GM18508 (cell line): Measurements from ENCODE around the gene PALMD.

Experiments
- ATAC-seq: cut with Tn5 transposase; IDR thresholded peaks from one replicate; pipeline ENCODE4 v1.9.1; 2021; ENCODE audit warnings: moderate number of reproducible peaks; ENCODE audit not compliant: insufficient read depth, unreplicated experiment

Gene PALMD

DNA sequence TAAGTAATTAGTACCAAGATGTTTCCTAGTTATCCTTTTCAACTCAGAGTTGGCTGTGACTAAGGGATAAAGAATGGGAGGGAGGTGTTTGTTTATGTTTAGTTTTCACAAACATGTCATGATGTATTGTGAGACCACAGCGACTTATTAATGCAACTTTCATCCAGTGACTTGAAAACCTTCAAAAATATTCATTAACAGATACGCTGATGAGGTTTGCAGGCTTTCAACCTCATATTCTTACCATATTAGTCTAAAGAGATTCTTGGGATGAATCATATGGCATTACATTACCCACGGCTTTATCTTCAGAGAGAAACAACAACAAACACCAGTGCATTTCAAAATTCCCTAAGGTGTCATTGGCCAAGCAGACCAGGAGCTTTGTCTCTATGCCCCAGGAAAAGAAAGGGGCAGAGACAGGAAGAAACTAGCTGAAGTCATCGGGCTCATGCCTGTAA lies 36.4 kb downstream of the PALMD start:
- ATAC-seq = no peak

DNA sequence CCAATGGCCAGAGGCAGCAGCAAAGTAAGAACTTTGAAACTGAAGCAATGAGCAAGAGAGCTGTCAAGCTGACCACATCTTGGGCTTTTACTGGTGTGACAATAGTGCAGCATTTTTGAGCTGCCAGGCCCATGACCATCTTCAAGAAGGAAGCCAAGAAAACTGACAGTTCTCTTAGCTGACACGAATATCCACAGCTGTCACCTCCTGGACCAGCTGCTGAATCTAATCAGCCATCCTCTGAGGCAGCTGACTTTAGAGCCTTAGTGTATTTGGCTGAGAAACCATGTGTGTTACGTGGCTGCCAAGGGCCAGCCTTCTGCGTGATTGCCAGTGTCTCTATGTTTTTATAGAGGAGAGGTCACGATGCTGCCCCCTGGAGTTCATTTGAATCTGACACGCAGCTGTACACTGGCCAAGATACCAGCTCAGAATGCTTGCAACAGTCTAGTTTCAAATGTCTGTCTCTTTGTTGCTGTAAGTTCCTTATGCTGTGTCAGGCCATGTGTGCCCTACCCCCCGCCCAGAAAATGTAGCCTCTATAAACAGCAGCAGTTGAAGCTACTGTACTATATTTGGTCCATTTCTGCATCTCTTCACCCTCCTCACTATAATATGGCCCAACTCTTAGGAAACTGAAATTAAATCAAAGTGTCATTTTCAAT lies 39.7 kb downstream of the PALMD start:
- ATAC-seq = peak; percentile 83

DNA sequence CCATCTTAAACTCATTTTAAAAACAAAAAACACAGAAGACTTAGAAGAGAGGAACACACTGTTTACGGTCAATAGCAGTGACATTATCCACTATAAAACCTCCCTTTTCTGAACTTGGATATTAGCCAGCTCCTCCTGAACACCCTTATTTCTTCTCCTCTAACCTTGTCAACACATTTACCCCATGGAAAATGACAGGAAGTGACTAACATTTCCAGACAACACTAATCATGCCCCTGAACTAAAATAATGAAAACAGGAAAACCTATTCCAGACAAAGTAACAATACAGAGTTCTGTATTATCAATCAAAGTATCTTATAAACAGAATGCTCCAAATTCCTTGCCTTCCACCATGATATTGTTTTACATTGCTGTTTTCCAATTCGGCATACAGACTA lies 45.3 kb downstream of the PALMD start:
- ATAC-seq = no peak

DNA sequence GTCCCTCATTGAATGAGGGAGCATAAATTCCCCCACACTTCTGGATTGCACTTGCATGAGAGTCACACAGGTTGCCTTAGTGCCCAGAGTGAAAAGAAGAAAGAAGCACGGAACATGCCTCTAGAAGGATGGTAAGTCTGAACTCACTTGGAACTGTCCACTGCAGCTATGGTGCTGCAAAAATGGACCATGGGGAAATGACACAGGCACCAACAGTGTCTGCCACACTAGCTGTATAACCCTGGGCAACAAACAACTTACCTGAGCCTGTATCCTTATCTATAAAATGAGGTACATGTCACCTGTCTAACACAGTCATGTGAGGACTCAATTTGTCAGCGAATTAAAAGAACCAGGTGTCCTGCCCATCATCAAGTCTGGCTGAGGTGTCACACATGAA lies 50.7 kb downstream of the PALMD start:
- ATAC-seq = no peak

DNA sequence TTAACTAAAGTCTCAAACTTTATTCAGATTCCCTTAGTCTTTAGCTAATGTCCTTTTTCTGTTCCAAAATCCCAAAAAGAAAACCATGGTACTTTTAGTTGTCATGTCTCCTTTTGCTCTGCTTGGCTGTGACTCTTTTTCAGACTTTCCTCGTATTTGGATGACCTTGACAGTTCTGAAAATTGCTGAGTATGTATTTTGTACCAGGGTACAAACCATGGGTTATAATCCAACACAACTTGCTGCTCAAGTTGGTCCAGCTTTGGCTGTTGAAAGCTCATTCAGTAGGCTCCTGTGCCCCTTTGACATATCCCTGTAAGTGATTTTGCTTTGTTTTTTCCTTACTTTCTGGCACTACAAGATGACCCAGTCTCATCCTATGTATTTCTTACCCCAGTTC lies 51.7 kb downstream of the PALMD start:
- no peak for ATAC-seq

GRCh38 chr1:99700020-99700419 lies 54.1 kb downstream of the PALMD start:
- ATAC-seq = no peak

- ATAC-seq = no peak
Measured at GRCh38 chr1:99702221-99702620, 56.3 kb downstream of the PALMD start.

DNA sequence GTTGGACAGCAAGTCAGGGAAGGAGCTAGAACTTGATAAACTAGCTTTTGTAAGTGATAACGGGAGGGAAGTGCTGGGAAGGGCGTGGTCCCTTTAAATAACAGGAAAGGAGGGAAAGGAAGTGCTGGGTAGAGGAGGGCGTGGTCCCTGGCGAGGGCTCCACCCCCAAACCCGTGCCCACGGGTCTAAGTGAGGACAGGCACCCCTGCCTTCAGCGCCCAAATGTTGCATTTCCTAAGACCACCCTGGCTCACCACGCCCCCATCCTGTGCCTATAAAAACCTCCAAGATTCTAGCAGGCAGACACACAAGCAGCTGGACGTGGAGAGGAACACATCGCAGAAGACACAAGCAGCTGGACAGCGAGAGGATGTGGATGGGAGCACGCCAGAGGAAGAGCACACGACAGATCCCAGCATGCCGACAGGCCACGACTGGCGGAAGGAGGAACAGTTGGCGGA lies 58.5 kb downstream of the PALMD start:
- ATAC-seq = no peak

DNA sequence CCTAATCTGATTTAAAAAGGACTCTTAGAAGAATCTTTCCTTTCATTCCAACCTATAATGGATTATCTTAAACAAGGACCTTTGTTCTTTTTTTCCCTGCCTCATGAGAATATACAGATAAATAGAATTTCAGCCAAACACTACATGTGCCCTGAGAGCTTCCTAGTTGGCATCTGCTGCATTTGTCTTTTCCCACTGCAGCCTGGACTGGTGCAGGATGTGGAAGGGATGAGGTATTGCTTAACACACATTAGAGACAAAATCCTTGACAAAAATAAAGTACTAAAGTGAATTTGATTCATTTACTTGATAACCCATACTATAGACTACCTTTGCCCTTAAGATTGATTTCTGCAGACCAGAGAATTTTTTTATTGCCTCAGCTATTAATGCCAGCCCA lies 59.5 kb downstream of the PALMD start:
- no peak for ATAC-seq

GRCh38 chr1:99707535-99708142 lies 61.7 kb downstream of the PALMD start:
- no peak for ATAC-seq

- no peak for ATAC-seq
Measured at GRCh38 chr1:99710994-99711393, 65.1 kb downstream of the PALMD start.

DNA sequence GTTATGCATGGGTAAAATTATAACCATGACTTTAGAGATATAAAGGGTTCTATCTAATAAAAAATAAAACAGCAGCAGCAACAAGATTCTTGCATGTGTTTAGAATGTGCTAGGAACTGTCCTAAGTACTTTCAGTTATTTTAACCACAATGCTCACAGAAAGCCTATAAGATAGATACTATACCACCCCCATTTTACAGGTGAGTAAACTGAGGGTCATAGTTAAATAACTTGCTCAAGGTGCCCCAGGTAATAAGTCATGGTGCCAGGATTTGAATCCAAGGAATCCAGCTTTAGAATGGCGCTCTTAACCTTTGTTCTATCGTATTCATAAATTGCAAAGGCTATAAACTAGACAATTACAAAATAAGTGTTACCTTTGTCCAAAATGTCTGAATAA lies 67.1 kb downstream of the PALMD start:
- no peak for ATAC-seq

GRCh38 chr1:99717005-99717404 lies 71.1 kb downstream of the PALMD start:
- ATAC-seq = no peak

- ATAC-seq = no peak
Measured at GRCh38 chr1:99723251-99723650, 77.3 kb downstream of the PALMD start.

DNA sequence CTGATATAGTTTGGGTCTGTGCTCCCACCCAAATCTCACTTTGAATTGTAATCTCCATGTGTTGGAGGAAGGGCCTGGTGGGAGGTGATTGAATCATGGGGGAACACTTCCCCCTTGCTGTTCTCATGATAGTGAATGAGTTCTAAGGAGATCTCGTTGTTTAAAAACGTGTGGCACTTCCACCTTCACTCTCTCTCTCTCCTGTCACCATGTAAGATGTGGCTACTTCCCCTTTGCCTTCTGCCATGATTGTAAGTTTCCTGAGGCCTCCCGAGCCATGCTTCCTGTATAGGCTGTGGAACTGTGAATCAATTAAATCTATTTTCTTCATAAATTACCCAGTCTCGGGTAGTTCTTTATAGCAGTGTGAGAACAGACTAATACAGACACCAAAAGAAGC lies 80.1 kb downstream of the PALMD start:
- no peak for ATAC-seq

DNA sequence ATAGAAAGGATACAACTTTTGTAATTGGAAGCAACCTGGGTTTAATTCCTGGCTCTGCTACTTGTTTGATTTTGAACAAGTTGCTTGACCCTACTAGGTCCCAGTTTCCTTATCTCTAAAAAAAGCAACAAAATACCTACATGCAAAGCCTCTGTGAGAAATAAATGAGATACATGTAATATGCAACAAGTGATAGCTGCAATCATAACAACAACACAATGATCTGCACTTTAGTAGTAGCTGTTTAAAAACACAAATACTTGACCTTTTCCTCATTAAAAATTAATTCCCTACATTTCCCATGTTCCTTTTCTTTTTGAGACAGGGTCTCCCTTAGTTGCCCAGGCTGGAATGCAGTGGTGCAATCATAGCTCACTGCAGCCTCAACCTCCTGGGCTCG lies 80.5 kb downstream of the PALMD start:
- no peak for ATAC-seq

DNA sequence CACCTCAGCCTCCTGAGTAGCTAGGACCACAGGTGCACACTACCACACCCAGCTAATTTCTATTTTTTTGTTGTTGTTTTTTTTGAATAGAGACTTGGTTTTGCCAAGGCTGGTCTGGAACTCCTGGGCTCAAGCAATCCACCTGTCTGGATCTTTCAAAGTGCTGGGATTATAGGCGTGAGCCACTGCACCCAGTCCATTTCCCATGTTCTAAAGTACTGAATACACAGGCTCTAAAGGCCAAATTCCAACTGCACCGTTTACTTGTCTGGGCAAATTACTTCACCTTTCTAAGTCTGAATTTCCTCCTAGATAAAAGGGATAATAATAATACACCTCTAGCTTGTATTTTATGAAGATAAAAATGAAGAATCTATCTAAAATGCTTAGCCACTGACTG lies 80.9 kb downstream of the PALMD start:
- no peak for ATAC-seq

DNA sequence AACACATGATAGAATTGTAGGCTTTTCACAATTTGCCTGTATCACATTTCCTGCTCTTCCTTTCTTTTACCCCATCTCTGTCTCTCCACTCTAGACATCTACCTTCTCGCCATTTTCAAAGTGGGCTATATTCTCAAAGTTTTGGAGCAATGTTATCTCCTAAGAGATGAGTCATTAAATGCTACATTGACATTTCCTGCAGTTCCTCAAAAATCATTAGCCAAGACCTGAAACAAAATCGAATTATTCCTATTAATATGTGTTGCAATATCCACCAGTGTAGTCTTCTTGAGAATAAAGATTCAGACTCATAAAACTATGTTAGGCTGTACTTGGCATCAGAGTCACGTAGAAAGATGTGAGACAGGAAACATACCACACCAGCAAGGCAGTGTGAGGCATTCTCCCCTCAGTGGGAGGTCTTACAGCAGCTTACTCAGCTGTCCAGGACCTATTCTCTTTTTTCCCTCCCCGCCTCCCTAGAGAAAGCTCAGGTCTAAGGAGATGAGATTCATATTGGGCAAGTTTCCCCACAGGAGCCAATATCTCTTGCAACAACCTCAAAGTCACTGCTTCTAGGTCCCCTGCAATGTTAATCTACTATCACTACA lies 81.8 kb downstream of the PALMD start:
- ATAC-seq = no peak

DNA sequence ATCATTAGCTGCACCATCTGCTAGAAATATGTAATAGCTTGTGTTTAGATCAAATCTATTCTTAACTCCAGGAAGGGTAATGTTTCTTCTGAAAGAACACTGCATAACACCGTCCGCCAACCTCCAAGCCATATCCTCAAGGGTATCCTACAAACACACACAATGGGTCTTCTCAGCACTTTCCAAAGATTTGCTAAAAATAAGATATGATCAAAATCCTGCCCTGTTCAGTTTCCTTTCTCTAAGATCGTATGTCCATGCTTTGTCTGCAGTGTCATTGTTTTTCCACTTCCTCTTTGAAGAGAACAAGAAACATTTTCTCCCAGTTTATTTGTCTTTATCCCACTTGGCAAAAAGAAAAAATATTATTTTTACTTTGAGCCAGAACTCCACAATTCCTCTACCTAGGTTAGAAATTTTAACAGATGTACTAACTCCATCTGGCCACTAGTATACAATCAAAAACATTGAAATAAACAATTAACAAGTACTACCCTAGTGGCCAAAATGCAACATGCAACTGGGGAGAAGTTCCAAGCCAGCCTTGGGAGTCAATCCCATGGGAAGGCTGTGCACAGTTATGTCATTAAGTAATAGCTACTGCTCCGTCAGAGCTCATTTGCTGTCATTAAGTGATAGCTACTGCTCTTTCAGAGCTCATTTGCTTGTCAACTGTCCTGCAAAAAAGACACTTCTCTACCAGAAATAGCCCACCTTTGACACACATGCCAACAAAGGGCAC lies 82.8 kb downstream of the PALMD start:
- ATAC-seq = no peak

- no peak for ATAC-seq
Measured at GRCh38 chr1:99731384-99731783, 85.5 kb downstream of the PALMD start.

GRCh38 chr1:99735852-99736251 lies 89.9 kb downstream of the PALMD start:
- ATAC-seq = no peak
